Dermis blood vessel endothelial cell (primary cell): ENCODE measurements around the gene TNIK. TPM values are rescaled to one million over a fixed set of nuclear protein-coding genes. Genes with fewer than 3 reads are reported as not detected.
A peak's percentile ranks its signal among the peaks of the same experiment; 100 is the strongest.

Source experiments
- DNase-seq: peaks from one replicate; pipeline ENCODE4 v3.0.0; 2010
- total RNA-seq: library from RNA; depleted of rRNA; stranded (reverse); fragments of >200 nt; gene quantifications from 2 replicates; pipeline ENCODE4 v1.2.3, GENCODE V29; 2014

TNIK gene
- total RNA-seq, 1 donor from 2014 or later = 8.2 TPM

DNA sequence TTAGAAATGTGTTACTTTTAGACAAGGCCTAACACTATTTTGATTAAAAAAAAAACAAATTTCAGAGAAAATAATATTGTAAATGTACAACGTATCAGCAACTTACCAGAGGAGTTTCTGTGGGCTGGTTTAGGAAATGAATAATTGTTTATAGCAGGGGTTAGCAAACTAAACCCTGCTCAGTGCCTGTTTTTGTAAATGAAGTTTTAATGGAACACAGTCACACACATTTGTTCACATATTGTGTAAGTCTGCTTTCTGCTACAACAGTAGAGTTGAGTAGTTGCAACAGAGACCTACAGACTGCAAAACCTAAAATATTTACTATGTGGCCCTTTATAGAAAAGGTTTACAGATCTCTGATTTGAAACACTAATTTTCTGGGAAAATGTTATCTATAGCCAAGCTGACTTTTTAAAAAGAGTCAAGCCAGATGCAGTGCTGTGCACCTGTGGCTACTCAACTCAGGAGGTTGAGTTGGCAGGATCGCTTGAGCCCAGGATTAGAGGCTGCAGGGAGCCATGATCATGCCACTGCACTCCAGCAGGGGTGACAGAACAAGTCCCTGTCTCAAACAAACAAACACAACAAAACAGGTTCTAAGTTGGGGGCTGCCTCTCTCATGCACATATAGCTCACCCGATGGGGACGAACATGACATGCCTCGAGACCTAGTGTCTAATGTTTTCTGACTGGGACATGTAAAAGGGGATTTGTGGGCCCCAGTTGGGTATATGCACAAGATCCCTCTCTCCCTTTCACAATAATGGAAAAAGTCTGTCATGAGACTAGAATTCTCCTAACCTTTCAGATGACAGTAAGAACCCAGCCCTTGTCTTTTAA is 182.5 kb downstream of the TNIK start:
- DNase-seq = no peak

DNA sequence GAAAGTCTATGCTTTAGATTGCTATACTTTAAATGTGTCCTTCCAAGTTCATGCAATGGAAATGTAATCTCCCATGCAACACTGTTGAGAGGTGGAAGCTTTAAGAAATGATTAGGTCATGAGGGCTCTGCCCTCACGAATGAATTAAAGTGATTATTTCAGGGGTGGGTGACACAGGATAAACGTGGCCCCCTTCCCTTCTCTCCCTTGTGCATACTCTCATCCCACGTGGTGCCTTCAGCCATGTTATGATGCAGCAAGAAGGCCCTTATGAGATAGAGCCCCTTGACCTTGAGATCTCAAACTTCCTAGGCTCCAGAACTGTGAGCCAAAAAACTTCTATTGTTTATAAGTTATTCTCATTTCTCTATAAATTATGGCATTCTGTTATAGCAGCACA is 183.3 kb downstream of the TNIK start:
- DNase-seq = no peak

DNA sequence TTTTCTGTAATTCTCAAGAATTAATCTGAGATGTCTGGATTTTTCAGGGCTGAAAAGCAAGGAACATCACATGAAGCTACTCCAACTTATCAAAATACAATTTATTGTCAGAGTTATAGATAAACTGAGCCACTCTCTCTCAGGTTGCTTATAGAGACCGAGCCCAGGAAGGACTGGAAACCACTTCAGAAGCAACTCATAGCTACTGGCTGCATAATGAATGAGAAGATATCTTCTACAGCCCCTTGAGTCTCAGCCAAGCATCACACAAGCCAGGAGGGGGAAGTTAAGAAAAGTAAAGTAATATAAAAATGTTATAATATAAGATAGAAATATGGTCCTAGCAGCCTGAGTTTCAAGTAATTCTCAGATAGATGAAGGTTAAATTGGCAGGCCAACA is 186.0 kb downstream of the TNIK start:
- DNase-seq = no peak

DNA sequence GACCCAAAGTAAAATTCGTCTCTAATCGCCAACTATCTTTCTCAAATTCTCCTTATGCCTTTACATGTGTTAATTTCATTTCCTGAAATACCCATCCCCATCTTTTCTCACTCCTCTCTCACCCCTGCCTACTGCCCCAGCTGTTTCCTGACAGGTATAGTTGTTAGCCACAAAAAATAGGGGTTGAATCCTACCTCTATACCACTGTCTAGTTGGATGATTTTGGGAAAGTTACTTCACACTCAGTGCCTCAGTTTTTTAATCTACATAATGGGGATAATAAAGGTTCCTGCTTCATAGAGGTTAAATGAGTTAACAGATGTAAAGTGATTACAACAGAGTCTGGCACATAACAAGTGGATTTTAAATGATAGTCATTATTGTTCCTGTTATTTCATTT is 189.7 kb downstream of the TNIK start:
- no peak for DNase-seq

DNA sequence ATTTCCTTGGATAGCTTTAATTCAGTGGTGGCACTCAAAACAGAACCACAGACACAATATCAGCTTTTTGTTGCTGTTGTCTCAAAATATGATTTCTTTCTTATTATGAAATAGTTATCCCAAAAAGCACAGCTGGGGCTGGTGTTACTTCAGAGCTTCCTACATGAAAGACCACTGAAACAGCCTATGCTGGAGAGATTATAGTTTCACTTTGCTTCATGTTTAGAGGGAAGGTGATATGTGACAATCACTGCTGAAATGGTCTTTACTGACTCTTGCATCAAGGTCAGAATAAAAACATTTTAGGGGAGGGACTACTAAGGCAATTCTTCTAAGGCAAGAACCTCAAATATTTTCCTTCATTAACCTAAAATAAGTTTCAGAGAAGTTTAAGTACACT is 190.7 kb downstream of the TNIK start:
- no peak for DNase-seq

DNA sequence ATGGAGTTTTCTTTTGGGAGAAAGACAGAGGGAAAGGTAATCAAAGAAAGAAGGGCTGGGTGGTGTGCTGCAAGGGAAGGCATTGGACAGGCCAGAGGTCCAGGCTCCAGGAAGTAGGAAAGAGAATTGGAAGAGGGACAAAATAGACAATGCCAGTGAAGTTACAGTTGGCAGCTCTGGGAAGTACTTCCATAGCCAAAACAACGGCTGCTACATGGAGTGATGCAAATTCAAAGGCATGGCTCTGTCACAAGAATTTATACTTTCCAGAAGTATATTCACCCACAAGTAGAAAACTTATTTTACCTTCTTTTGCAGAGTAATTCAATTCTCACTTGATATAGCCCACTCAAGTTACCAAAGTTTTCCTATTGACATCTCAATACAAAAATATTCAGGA is 191.5 kb downstream of the TNIK start:
- DNase-seq = no peak

DNA sequence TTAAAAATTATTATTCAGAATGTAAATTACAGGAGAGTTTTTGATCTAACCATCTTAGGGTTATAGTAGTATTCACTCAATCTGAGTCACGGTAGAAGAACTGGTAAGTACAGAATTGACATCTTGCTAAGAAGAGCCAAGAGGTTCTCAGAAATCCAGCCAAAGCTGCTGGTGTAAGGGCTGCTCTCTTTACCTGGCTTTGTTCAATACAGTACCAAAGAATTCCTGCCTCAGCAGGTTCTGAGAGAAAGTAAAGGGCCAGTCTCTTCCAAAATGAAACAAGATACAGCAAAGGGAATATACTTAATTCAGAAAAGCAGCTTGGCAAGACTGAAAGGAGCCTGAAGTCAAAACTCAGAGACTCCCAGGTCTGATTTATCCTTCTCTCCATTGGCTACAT is 193.1 kb downstream of the TNIK start:
- no peak for DNase-seq

DNA sequence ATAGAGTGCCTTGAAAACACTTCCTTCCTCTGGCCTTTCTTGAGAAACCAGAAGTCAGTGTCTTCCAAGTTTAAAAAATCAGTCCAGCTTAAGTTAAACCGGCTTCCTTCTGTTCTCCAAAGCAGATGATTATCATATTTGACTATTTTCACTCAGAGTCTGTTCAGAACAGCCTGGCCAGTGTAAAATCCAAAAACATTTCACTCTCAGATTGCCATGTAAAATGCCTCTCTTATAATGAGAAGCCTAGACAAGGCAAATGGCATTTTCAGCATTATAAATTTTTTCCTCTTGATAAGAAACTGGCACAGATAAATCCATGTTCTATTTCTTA is 193.5 kb downstream of the TNIK start:
- DNase-seq = no peak

DNA sequence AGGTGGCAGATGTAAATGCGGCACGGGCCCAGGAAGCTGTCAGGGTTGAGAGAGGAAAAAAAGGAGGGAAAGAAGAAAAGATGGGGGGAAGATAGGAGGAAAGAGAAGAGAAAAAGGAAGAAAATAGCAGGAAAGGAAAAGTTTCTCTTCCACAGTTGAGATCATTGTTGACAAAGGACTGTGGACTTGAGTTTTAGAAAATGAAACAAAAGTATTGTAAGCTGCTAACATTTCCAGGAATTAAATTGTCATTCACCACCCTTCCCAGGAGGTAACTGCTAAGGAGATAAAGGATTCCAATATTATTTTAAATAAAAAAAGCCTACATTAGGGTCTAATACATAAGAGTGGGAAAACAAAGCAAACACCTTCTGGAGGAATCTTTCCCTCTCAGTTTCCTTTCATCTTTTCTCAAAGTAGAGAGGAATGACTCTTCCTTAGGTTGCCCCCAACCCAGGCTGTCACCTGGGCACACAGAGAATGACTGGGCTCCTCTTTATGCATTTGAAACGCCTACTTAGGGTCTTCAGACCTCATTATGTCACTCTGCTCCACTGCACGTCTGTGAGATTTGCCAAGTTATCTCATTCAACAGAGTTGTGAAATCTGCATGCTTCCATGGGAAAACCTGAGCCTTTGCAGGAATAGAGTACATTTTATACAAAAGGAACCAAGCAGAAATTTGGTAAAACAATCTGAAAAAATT is 194.0 kb downstream of the TNIK start:
- DNase-seq = no peak

DNA sequence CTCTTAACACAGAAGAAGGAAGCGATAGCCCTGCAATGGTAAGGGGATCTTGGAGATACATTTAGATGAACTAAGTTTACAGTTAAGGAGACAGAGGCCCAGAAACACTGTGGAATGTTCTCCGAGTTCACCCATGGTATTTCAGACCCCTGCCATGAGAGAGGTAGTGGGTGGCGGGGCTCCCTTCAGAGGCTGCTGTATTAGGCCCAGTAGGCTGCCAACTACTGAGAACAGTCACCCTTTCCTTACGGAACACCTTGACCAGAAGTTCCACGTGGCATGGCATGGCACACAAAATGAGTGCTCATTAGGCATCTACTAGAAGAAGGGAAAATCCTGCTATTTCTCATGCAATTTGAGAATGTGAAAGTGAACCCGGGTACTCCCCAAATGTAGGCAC is 195.4 kb downstream of the TNIK start:
- DNase-seq = no peak

DNA sequence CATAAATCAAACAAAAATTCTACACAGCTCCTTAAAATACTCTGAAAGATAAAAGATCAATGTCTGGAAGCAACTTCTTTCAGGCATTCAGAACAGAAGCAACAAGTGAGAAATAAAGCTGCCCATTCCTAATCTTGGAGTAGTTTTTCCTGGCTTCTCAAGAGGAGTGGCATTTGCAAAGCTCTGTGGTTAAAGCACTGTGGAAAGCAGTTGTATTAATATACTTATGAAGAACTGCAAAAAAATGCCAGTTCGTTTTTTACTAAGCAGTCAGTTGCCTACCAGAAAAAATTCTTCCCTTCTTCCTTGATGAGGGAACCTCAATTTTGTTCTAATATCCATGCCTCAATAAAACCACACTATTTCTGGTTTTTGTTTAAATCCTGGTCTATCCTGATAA is 197.8 kb downstream of the TNIK start:
- no peak for DNase-seq

DNA sequence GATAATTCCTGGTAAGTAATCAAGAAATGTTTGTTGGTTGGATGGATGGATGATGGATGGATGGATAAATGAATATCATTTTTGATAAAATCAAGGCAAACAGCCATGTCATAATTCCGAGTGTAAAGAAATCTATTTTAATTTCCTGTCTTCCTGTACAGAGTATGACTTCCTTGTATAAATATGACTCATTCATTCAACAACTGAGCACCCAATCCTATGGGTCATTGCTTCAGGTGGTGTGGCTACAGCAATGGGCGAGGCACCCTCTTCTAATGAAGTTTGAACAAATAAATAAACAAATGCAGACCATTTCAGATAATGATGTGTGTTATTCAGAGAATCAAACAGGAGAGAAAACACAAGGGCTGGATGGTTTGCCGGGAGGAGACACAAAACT is 198.7 kb downstream of the TNIK start:
- peak; percentile 44 for DNase-seq

DNA sequence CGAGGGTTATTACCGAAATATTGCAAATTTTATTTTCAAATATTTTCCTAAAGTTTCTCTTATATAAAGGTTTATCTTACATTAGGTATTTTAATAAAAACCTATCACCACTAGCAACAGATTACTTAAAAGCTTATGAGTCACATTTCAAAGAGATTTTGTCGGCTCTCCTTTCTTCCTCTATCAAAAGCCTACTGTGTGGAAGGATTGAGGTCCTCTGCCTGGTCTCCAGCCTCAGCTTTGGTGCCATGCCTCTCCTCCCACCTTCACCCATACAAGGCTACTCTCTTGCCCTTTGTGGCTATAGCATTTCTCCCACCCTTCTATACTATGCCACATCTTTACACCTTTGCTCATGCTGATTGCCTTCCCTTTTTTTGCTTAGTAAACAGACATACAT is 199.3 kb downstream of the TNIK start:
- no peak for DNase-seq

DNA sequence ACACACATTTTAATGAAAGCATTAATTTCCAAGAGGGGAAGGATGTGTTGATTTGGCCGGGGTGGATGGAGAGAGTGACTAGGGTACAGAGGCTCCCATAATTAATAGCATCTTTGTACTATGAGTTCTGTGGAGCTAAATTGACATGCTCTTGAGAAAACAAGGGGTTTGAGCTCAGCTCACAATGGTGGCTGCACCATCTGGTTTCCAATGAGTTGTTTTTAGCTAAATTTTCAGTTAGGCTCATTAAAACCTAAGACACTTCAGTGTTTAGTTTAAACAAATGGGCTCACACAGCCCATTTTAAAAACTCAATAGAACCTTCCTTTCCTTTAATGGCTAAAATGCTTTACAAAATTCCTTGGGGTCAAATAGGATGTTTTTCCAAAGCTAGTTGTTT is 199.7 kb downstream of the TNIK start:
- DNase-seq = no peak

DNA sequence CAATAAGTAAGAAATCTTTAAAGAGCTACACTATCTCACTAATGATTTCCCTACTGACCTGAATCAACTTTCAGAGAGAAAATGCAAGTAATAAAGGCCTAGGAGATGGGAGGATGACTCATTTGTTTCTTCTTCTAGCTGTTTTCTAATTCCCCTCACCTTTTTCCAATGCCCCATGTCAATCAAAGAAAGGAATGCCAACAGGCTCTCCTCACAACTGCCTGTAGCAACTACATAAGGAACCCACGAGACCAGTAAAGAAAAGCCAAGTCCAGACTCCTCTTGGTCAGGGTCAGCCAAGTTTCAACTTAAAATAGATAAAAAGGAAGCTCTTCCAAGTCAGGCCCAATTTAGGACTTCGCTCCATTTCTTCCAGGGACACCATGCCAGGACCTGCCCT is 201.9 kb downstream of the TNIK start:
- no peak for DNase-seq

DNA sequence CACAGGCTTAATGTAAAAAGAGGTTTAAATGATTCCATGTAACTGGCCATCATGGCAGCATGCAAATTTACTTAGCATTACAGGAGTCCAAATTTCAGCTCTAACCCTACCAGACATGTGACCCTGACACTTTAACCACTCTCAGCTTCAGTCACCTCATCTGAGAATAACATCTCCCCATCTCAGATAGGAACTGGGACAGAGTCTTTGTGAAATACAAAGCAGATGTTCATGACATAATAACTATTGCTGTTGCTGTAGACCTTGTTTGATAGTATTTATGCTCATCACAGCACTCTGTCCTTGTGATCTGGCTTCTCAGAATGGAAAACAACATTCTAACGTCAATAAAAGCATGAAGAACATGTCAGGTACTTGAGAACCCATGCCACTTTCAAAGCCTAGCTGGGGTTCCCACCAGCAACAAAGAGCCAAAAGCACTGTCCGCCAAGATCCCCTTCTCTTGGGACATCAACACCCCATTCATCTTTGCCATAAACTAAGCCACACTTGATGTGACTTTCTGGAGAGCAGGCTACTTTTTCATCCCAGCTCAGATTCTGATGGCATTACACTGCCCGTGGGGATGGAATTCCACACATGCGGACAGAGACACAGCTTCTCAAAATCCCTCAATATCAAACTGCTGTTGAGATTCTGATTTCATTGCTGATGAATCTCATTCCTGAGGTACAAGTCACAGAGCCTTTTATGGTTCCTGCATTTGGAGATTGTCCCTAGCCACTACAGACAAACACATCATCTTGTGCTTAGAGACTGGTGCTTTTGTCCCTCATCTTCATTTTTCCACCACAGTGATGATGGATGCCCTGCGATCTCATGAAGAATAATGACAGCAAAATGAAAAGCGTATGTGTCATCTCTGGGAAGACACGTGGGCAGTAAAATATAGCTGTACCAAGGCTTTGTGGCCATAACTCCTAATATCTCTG is 202.7 kb downstream of the TNIK start:
- DNase-seq = no peak

DNA sequence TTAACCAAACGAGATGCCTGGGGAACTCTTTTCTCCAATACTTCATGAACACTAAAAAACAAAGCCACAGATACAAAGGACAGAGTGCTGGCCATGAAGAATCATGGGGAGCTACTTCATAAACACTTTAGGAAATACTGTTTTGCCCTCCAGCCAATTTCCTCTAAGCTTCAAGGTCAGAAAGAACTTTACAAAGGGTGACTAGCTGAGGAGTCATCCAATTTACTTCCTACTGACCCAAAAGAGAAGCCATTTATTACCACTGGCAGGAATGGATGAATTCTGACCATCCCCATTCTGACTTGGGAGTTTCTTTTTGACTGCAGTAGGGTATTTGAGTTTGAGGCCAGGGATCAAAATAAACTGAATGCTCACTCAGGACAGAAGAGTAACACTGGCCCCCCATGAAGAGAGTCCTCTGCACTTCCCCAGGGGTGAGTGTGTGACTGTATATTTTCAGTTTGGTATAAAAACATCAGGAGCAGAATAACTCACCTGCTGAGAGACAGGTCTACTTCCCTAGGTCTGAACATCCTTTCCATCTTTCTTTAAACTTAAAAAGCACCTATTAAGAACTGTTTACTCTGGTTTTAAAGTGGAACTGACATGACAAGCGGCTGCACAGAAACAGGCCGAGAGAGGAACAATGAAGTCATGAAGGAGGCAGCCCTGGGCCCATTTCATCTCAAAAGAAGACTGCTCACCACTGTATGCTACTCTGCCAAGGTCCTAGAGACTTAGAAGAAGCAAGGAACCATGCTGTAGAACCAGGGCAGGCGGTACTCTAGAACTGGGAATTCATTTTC is 203.6 kb downstream of the TNIK start:
- peak; percentile 56 for DNase-seq

DNA sequence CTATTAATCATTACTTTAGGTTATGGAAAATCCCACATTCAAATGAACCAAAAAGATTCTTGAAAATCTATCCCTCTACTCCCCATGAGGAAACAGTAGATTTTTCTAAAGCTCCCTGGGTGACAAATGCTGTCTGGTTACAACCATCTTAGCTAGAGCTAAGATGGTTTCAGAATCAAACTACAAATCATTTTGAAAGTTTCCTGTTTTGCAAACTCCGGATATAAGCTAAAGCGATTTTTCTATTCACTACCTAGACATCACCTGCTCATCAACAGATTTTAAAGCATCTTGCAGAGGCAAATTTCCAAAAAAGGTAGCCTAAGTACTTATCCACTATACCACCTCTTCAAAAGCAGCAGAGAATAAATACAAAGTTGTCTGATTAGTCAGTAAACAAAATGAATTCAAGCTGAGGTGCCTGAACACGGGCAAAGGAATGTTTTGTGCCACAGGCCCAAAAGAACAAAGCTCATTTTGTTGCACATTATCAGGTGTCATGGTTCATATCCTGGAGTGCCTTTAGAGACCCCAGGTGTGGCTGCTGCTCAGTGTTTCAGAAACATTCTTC is 204.9 kb downstream of the TNIK start:
- DNase-seq = peak; percentile 19

DNA sequence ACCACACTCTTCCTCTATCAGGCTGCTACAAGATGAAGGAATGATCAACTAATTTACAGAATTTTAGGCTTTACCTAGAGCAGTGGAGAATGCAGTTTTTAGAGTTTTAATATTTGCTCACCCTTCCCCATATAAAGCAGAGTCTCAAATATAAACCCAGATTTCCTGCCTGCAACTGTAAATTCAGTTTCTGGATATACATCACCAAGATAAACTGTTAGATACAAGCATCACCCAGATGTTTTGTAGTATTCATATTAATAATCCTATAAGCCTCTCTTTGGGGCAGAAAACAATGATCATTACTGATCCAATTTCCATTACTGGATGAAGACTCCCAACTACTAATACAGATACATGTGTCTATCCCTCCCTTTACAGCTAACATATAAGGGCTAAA is 205.9 kb downstream of the TNIK start:
- DNase-seq = no peak

DNA sequence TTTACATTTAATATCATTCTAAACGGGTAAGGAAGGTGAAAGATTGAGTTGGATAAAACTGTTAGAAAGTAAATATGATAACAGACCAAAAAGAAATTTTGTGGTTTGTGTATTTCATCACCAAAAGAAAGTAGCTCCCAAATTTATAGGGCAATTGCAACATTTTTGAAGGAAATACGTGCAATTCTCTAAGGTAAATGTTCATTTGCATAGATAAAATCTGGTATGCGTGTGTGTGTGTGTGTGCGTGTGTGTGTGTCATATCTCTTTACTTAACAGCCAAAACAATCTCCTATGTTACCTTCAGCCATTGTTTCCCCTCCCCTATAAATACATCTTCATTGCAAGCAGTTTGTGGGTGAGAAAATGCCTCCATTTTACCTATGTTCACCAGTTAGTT is 208.4 kb downstream of the TNIK start:
- no peak for DNase-seq

DNA sequence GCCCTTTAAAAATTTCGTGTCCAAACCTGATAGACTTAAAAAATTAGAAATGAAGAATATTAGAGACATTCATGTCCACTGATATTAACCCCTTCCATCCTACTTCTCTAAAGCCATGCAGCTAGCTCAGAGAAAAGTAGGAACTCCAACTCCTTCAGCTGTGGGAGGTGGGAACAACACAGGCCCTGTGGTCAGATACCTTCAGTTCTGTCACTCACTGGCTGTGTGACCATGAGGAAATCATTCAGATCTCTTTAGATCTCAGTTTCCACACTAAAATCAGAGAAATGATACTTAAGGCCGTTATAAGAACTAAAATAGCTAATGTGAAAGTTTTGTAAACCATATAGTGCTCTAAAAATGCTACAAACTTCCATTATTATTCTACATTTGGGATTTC is 209.8 kb downstream of the TNIK start:
- no peak for DNase-seq

DNA sequence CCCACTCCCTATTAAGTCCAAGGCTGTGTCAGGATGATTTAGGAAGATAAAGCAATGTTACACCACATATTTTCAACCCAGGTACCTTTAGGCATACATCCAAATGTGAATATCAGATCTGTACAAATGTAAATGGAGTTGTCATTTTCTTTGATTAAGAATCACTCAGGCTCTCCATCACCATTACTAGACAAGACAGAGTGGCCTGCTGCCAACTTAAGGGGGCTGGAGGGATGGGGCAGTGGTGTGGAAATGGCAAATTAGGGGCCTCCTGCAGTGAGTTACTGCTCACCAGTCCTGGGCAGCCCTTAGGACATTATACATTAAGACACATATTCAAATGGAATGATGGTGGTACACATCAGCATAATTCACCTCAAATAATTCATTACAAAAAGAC is 211.0 kb downstream of the TNIK start:
- no peak for DNase-seq
